ENCODE measurements around the gene SARNP.
A peak's percentile ranks its signal among the peaks of the same experiment; 100 is the strongest.
"Not testable (repeated sequence)": the region's sequence is repeated elsewhere in the genome, so short reads cannot be mapped to it uniquely, and the experiment has no call there.

SARNP gene

GRCh38 chr12:55840581-55841351 is 23.2 kb upstream of the SARNP start:
- H3K4me2 ChIP-seq = peak overlapping the region; percentile 20
- H3K27ac ChIP-seq = no peak overlapping the region
- no peaks in the 10 kb centered on the region for H4K20me1 ChIP-seq
- H3K36me3 ChIP-seq = no peaks in the 10 kb centered on the region
- no peaks in the 10 kb centered on the region for H3K27me3 ChIP-seq
- H3K9ac ChIP-seq = no peak overlapping the region
- H3K9me3 ChIP-seq = no peaks in the 10 kb centered on the region
- H3K4me1 ChIP-seq = peaks cover 14% of the 10 kb centered on the region; the same call in 1 of the 2 replicates
- no peak for TF ChIP-seq Cebpa-rat (IDR thresholded peaks at IDR 0.05)
- no peak overlapping the region for H3K4me3 ChIP-seq

- no peaks in the 10 kb centered on the region for H3K27me3 ChIP-seq
- no peaks in the 10 kb centered on the region for H4K20me1 ChIP-seq
- TF ChIP-seq Cebpa-rat (IDR thresholded peaks at IDR 0.05) = no peak
- peaks cover 8% of the 10 kb centered on the region; the same call in 1 of the 2 replicates for H3K4me1 ChIP-seq
- no peak overlapping the region for H3K4me3 ChIP-seq
- H3K27ac ChIP-seq = no peak overlapping the region
- H3K9ac ChIP-seq = no peak overlapping the region
- H3K36me3 ChIP-seq = no peaks in the 10 kb centered on the region
- no peak overlapping the region for H3K4me2 ChIP-seq
- no peaks in the 10 kb centered on the region for H3K9me3 ChIP-seq
Observed at GRCh38 chr12:55839345-55840140, 22.0 kb upstream of the SARNP start.

GRCh38 chr12:55838361-55838760 is 20.8 kb upstream of the SARNP start:
- Histone ChIP-seq H3K27ac (no peak overlapping the region), H4K20me1 (no peaks in the 10 kb centered on the region), H3K4me2 (no peak overlapping the region), H3K27me3 (no peaks in the 10 kb centered on the region), H3K4me3 (no peak overlapping the region), H3K9me3 (no peaks in the 10 kb centered on the region), H3K36me3 (no peaks in the 10 kb centered on the region), H3K9ac (no peak overlapping the region), H3K4me1 (peaks cover 8% of the 10 kb centered on the region; the same call in 1 of the 2 replicates)
- no peak for TF ChIP-seq Cebpa-rat (IDR thresholded peaks at IDR 0.05)

GRCh38 chr12:55834400-55834799 is 16.9 kb upstream of the SARNP start:
- H3K27me3 ChIP-seq, H4K20me1 ChIP-seq, H3K9ac ChIP-seq, H3K36me3 ChIP-seq, H3K9me3 ChIP-seq, H3K4me2 ChIP-seq, H3K4me3 ChIP-seq, H3K27ac ChIP-seq: not testable (repeated sequence)
- peaks cover 16% of the 10 kb centered on the region for H3K4me1 ChIP-seq

- no peaks in the 10 kb centered on the region for H4K20me1 ChIP-seq
- TF ChIP-seq Cebpa-rat (IDR thresholded peaks at IDR 0.05) = no peak
- H3K27me3 ChIP-seq = no peaks in the 10 kb centered on the region
- H3K9me3 ChIP-seq = no peaks in the 10 kb centered on the region
- H3K9ac ChIP-seq = no peak overlapping the region
- peaks cover 4% of the 10 kb centered on the region for H3K36me3 ChIP-seq
- no peak overlapping the region for H3K4me3 ChIP-seq
- no peak overlapping the region for H3K4me2 ChIP-seq
- H3K4me1 ChIP-seq = peaks cover 26% of the 10 kb centered on the region
- no peak overlapping the region for H3K27ac ChIP-seq
Observed at GRCh38 chr12:55833056-55833455, 15.5 kb upstream of the SARNP start.

GRCh38 chr12:55831447-55831815 is 13.9 kb upstream of the SARNP start:
- no peaks in the 10 kb centered on the region for H3K27me3 ChIP-seq
- H3K4me3 ChIP-seq = peak overlapping the region; percentile 88; the same call in 1 of the 2 replicates
- TF ChIP-seq Cebpa-rat (IDR thresholded peaks at IDR 0.05) = no peak
- H3K36me3 ChIP-seq = peaks cover 14% of the 10 kb centered on the region
- no peaks in the 10 kb centered on the region for H3K9me3 ChIP-seq
- H3K4me2 ChIP-seq = peak overlapping the region; percentile 97
- H3K9ac ChIP-seq = 0 out of 2 replicates have a peak overlapping the region, but pooled peaks have one; percentile 86
- no peak overlapping the region for H3K27ac ChIP-seq
- H4K20me1 ChIP-seq = no peaks in the 10 kb centered on the region
- peaks cover 42% of the 10 kb centered on the region for H3K4me1 ChIP-seq

- H3K36me3 ChIP-seq = peaks cover 14% of the 10 kb centered on the region
- H3K27ac ChIP-seq = peak overlapping the region; percentile 84
- peak overlapping the region; percentile 97 for H3K4me2 ChIP-seq
- peak overlapping the region; percentile 86 for H3K9ac ChIP-seq
- no peaks in the 10 kb centered on the region for H3K27me3 ChIP-seq
- TF ChIP-seq Cebpa-rat (IDR thresholded peaks at IDR 0.05) = no peak
- H3K9me3 ChIP-seq = no peaks in the 10 kb centered on the region
- peak overlapping the region; percentile 88 for H3K4me3 ChIP-seq
- H3K4me1 ChIP-seq = peaks cover 48% of the 10 kb centered on the region
- no peaks in the 10 kb centered on the region for H4K20me1 ChIP-seq
Observed at GRCh38 chr12:55830601-55831446, 13.3 kb upstream of the SARNP start.

- Histone ChIP-seq H3K9ac (peak overlapping the region; percentile 86), H3K9me3 (no peaks in the 10 kb centered on the region), H4K20me1 (peaks cover under 1% of the 10 kb centered on the region; the same call in 1 of the 2 replicates), H3K27ac (peak overlapping the region; percentile 84), H3K4me3 (peak overlapping the region; percentile 88), H3K36me3 (peaks cover 14% of the 10 kb centered on the region), H3K27me3 (no peaks in the 10 kb centered on the region), H3K4me2 (peak overlapping the region; percentile 97), H3K4me1 (peaks cover 55% of the 10 kb centered on the region)
- TF ChIP-seq Cebpa-rat (IDR thresholded peaks at IDR 0.05) = no peak
Observed at GRCh38 chr12:55829967-55830600, 12.6 kb upstream of the SARNP start.

- Histone ChIP-seq H3K4me3 (peak overlapping the region; percentile 88), H4K20me1 (peaks cover 18% of the 10 kb centered on the region), H3K27ac (peak overlapping the region; percentile 84), H3K4me2 (peak overlapping the region; percentile 92), H3K36me3 (peaks cover 32% of the 10 kb centered on the region), H3K9me3 (no peaks in the 10 kb centered on the region), H3K9ac (peak overlapping the region; percentile 86; the same call in 1 of the 2 replicates), H3K4me1 (peaks cover 64% of the 10 kb centered on the region), H3K27me3 (no peaks in the 10 kb centered on the region)
- TF ChIP-seq Cebpa-rat (IDR thresholded peaks at IDR 0.05) = no peak
Observed at GRCh38 chr12:55828357-55828756, 10.8 kb upstream of the SARNP start.
